Thyroid gland (tissue), 4 donors: Measurements from ENCODE around the gene ARF6.

Source experiments
- CTCF ChIP-seq, 6 experiments: fragments of 200-600 bp in 3 of 6; fragments of 450-650 bp in 3 of 6; sonication (generic) in 3 of 6; IDR thresholded peaks; one replicate each; pipeline ENCODE4 v1.5.1; 2016 to 2019; ENCODE audit warnings: antibody characterized with exemption in 6 of 6, mild to moderate bottlenecking in 2 of 6, inconsistent platforms in 1 of 6, moderate library complexity in 1 of 6
- POLR2A ChIP-seq, 2 donors: fragments of 450-650 bp; IDR thresholded peaks; one replicate each; pipeline ENCODE4 v1.6.1; 2017; ENCODE audit warnings: antibody characterized with exemption in 2 of 2, mild to moderate bottlenecking in 2 of 2, moderate library complexity in 1 of 2

- TF ChIP-seq CTCF (IDR thresholded peaks at IDR 0.05) = no peak
- no peak for TF ChIP-seq POLR2A (IDR thresholded peaks at IDR 0.05)
Observed at GRCh38 chr14:49904270-49904669, 11.4 kb downstream of the ARF6 start.
